ENCODE data around the gene ZMYND12.
A peak's percentile ranks its signal among the peaks of the same experiment; 100 is the strongest.

Gene ZMYND12

GRCh38 chr1:42490237-42490636 lies 34.4 kb upstream of the ZMYND12 start:
- Histone ChIP-seq H3K9me2 (ENCODE audit: low read depth, low read length) (no peaks in the 10 kb centered on the region), H3K4me3 (ENCODE audit: low read depth, low read length, poor library complexity, severe bottlenecking) (no peak overlapping the region), H3K36me3 (ENCODE audit: insufficient read depth, low read length) (no peaks in the 10 kb centered on the region), H3F3A (ENCODE audit: insufficient read depth, low read length) (no peaks in the 10 kb centered on the region), H3K9me3 (ENCODE audit: low read length) (no peaks in the 10 kb centered on the region), H3K27me3 (ENCODE audit: insufficient read depth, low read length) (no peaks in the 10 kb centered on the region), H3K27ac (ENCODE audit: low read depth, low read length, poor library complexity, severe bottlenecking) (no peak overlapping the region), H3K9ac (ENCODE audit: low read length) (no peak overlapping the region), H3K79me2 (ENCODE audit: insufficient read depth, low read length) (no peaks in the 10 kb centered on the region), H2AFZ (ENCODE audit: low read length) (no peak overlapping the region), H4K20me1 (ENCODE audit: insufficient read depth, low read length) (no peaks in the 10 kb centered on the region), H3K4me2 (ENCODE audit: low read length) (no peak overlapping the region), H3K4me1 (ENCODE audit: insufficient read depth, low read length, severe bottlenecking) (no peaks in the 10 kb centered on the region)
- no peak for TF ChIP-seq EZH2 (IDR thresholded peaks at IDR 0.05; ENCODE audit: borderline replicate concordance, low read length)
- no peak for TF ChIP-seq CTCF (IDR thresholded peaks at IDR 0.05; ENCODE audit: low read length)

- Histone ChIP-seq H3K9ac (ENCODE audit: low read length) (no peak overlapping the region), H3K4me2 (ENCODE audit: low read length) (no peak overlapping the region), H3K9me2 (ENCODE audit: low read depth, low read length) (no peaks in the 10 kb centered on the region), H3K4me3 (ENCODE audit: low read depth, low read length, poor library complexity, severe bottlenecking) (no peak overlapping the region), H2AFZ (ENCODE audit: low read length) (no peak overlapping the region), H4K20me1 (ENCODE audit: insufficient read depth, low read length) (no peaks in the 10 kb centered on the region), H3K79me2 (ENCODE audit: insufficient read depth, low read length) (no peaks in the 10 kb centered on the region), H3F3A (ENCODE audit: insufficient read depth, low read length) (no peaks in the 10 kb centered on the region), H3K9me3 (ENCODE audit: low read length) (no peaks in the 10 kb centered on the region), H3K27me3 (ENCODE audit: insufficient read depth, low read length) (no peaks in the 10 kb centered on the region), H3K4me1 (ENCODE audit: insufficient read depth, low read length, severe bottlenecking) (peaks cover 14% of the 10 kb centered on the region), H3K36me3 (ENCODE audit: insufficient read depth, low read length) (no peaks in the 10 kb centered on the region), H3K27ac (ENCODE audit: low read depth, low read length, poor library complexity, severe bottlenecking) (no peak overlapping the region)
- TF ChIP-seq EZH2 (IDR thresholded peaks at IDR 0.05; ENCODE audit: borderline replicate concordance, low read length) (no peak), CTCF (IDR thresholded peaks at IDR 0.05; ENCODE audit: low read length) (no peak)
These were observed 28.6 kb upstream of the ZMYND12 start for GRCh38 chr1:42484382-42484781.

GRCh38 chr1:42482635-42483153 lies 26.9 kb upstream of the ZMYND12 start:
- Histone ChIP-seq H3F3A (ENCODE audit: insufficient read depth, low read length) (no peaks in the 10 kb centered on the region), H3K27ac (ENCODE audit: low read depth, low read length, poor library complexity, severe bottlenecking) (no peak overlapping the region)
- TF ChIP-seq EZH2 (IDR thresholded peaks at IDR 0.05; ENCODE audit: borderline replicate concordance, low read length) (no peak), CTCF (IDR thresholded peaks at IDR 0.05; ENCODE audit: low read length) (no peak)

More at GRCh38 chr1:42482635-42483153, 26.9 kb upstream of the ZMYND12 start:
- H3K36me3 ChIP-seq (ENCODE audit: insufficient read depth, low read length), result no peaks in the 10 kb centered on the region
- no peak overlapping the region for H3K4me3 ChIP-seq (ENCODE audit: low read depth, low read length, poor library complexity, severe bottlenecking)
- no peaks in the 10 kb centered on the region for H4K20me1 ChIP-seq (ENCODE audit: insufficient read depth, low read length)
- H3K79me2 ChIP-seq (ENCODE audit: insufficient read depth, low read length), result no peaks in the 10 kb centered on the region
- H3K27me3 ChIP-seq (ENCODE audit: insufficient read depth, low read length), result no peaks in the 10 kb centered on the region
- peaks cover 14% of the 10 kb centered on the region for H3K4me1 ChIP-seq (ENCODE audit: insufficient read depth, low read length, severe bottlenecking)
- no peak overlapping the region for H3K9ac ChIP-seq (ENCODE audit: low read length)
- H3K9me3 ChIP-seq (ENCODE audit: low read length), result no peaks in the 10 kb centered on the region
- peak overlapping the region; percentile 67; the same call in 1 of the 2 replicates for H2AFZ ChIP-seq (ENCODE audit: low read length)
- 0 out of 2 replicates have a peak overlapping the region, but pooled peaks have one; percentile 11 for H3K4me2 ChIP-seq (ENCODE audit: low read length)
- H3K9me2 ChIP-seq (ENCODE audit: low read depth, low read length), result no peaks in the 10 kb centered on the region
